Measurements from ENCODE around the gene SCO1. TPM values are rescaled to one million over a fixed set of nuclear protein-coding genes. Genes with fewer than 3 reads are reported as not detected.

The SCO1 gene
- total and polyA plus RNA-seq, 2 donors from 2014 or later, result 27.0 to 34.9 TPM

- Histone ChIP-seq H3K9ac (ENCODE audit: low read length in 3 of 3) (no peak overlapping the region), H3K27me3 (ENCODE audit: control insufficient read depth, insufficient read depth, low read length) (no peaks in the 10 kb centered on the region), H3K4me1 (ENCODE audit: control insufficient read depth in 2 of 3, insufficient read depth in 2 of 3, low read depth in 1 of 3, low read length in 3 of 3) (peaks cover 0 to 3% (median 0%) of the 10 kb centered on the region in 3 donors), H3K27ac (ENCODE audit: low read depth in 2 of 2, low read length in 2 of 2) (no peak overlapping the region), H3K36me3 (ENCODE audit: control insufficient read depth in 2 of 3, insufficient read depth in 3 of 3, low read length in 3 of 3) (no peaks in the 10 kb centered on the region), H3K9me3 (ENCODE audit: control insufficient read depth in 2 of 3, insufficient read depth in 1 of 3, low read length in 3 of 3) (no peaks in the 10 kb centered on the region), H3K4me3 (ENCODE audit: low read length in 3 of 3) (no peak overlapping the region)
- DNase-seq (no peak), FAIRE-seq (no peak)
- TF ChIP-seq CTCF (IDR thresholded peaks at IDR 0.05; ENCODE audit: borderline replicate concordance, extremely low read depth, insufficient read depth), result no peak
- intact Hi-C loops (cut with DNase I), result no loop called here
Observed at GRCh38 chr17:10737736-10738135, 40.4 kb upstream of the SCO1 start.

GRCh38 chr17:10737168-10737622, 39.9 kb upstream of the SCO1 start:
- Histone ChIP-seq H3K4me3 (ENCODE audit: low read length in 3 of 3) (no peak overlapping the region), H3K27ac (ENCODE audit: low read depth in 2 of 2, low read length in 2 of 2) (no peak overlapping the region), H3K36me3 (ENCODE audit: control insufficient read depth in 2 of 3, insufficient read depth in 3 of 3, low read length in 3 of 3) (no peaks in the 10 kb centered on the region), H3K9ac (ENCODE audit: low read length in 3 of 3) (no peak overlapping the region), H3K27me3 (ENCODE audit: control insufficient read depth, insufficient read depth, low read length) (no peaks in the 10 kb centered on the region), H3K9me3 (ENCODE audit: control insufficient read depth in 2 of 3, insufficient read depth in 1 of 3, low read length in 3 of 3) (no peaks in the 10 kb centered on the region), H3K4me1 (ENCODE audit: control insufficient read depth in 2 of 3, insufficient read depth in 2 of 3, low read depth in 1 of 3, low read length in 3 of 3) (peaks cover 0 to 3% (median 0%) of the 10 kb centered on the region in 3 donors)
- TF ChIP-seq CTCF (IDR thresholded peaks at IDR 0.05; ENCODE audit: borderline replicate concordance, extremely low read depth, insufficient read depth), result peak; percentile 83
- intact Hi-C loops (cut with DNase I), result no loop called here
- FAIRE-seq (peak; percentile 29), DNase-seq (peak in 4 of 5 donors; percentile 69 to 84 (median 72))

GRCh38 chr17:10735821-10736220, 38.5 kb upstream of the SCO1 start:
- no peak for TF ChIP-seq CTCF (IDR thresholded peaks at IDR 0.05; ENCODE audit: borderline replicate concordance, extremely low read depth, insufficient read depth)
- Histone ChIP-seq H3K4me3 (ENCODE audit: low read length in 3 of 3) (no peak overlapping the region), H3K27ac (ENCODE audit: low read depth in 2 of 2, low read length in 2 of 2) (no peak overlapping the region), H3K9ac (ENCODE audit: low read length in 3 of 3) (no peak overlapping the region), H3K36me3 (ENCODE audit: control insufficient read depth in 2 of 3, insufficient read depth in 3 of 3, low read length in 3 of 3) (no peaks in the 10 kb centered on the region), H3K4me1 (ENCODE audit: control insufficient read depth in 2 of 3, insufficient read depth in 2 of 3, low read depth in 1 of 3, low read length in 3 of 3) (peaks cover 0 to 3% (median 0%) of the 10 kb centered on the region in 3 donors), H3K9me3 (ENCODE audit: control insufficient read depth in 2 of 3, insufficient read depth in 1 of 3, low read length in 3 of 3) (no peaks in the 10 kb centered on the region), H3K27me3 (ENCODE audit: control insufficient read depth, insufficient read depth, low read length) (no peaks in the 10 kb centered on the region)
- intact Hi-C loops (cut with DNase I), result no loop called here
- DNase-seq, result no peak
- FAIRE-seq, result no peak

GRCh38 chr17:10735251-10735650, 37.9 kb upstream of the SCO1 start:
- DNase-seq (no peak), FAIRE-seq (no peak)
- Histone ChIP-seq H3K4me3 (ENCODE audit: low read length in 3 of 3) (no peak overlapping the region), H3K4me1 (ENCODE audit: control insufficient read depth in 2 of 3, insufficient read depth in 2 of 3, low read depth in 1 of 3, low read length in 3 of 3) (peaks cover 0 to 3% (median 0%) of the 10 kb centered on the region in 3 donors), H3K27ac (ENCODE audit: low read depth in 2 of 2, low read length in 2 of 2) (no peak overlapping the region), H3K36me3 (ENCODE audit: control insufficient read depth in 2 of 3, insufficient read depth in 3 of 3, low read length in 3 of 3) (no peaks in the 10 kb centered on the region), H3K9ac (ENCODE audit: low read length in 3 of 3) (no peak overlapping the region), H3K27me3 (ENCODE audit: control insufficient read depth, insufficient read depth, low read length) (no peaks in the 10 kb centered on the region), H3K9me3 (ENCODE audit: control insufficient read depth in 2 of 3, insufficient read depth in 1 of 3, low read length in 3 of 3) (no peaks in the 10 kb centered on the region)
- intact Hi-C loops (cut with DNase I), result no loop called here
- no peak for TF ChIP-seq CTCF (IDR thresholded peaks at IDR 0.05; ENCODE audit: borderline replicate concordance, extremely low read depth, insufficient read depth)

Measured in kidney (tissue), 14 donors.